ENCODE data around the gene IKZF3.

The IKZF3 gene

DNA sequence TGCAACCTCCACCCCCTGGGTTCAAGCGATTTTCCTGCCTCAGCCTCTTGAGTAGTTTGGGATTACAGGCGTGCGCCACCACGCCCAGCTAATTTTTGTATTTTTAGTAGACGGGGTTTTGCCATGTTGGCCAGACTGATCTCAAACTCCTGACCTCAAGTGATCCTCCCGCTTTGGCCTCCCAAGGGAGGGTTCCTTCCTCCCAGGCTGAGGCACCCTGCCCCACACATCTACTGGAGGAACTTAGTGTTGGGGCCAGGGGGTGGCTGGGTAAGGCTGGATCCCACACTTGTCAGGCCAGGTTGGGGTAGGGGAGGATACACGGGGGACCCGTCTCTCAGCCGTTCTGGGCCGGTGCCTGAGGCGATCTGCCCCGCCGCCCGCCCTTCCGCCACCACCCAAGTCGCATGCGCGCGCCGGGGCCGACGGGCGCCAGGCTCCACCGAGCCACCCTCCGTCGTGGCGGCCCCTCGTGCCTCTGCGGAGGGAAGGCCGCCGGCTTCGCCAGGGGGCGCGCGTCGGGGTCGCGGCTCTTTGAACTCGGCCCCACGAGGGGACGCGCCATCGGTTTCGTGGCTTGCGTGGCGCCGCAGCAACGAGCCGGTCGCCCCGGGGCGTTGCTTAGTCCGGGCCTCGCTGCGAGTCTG lies 110.5 kb downstream of the IKZF3 start:
- TF ChIP-seq GATA2 (IDR thresholded peaks at IDR 0.05; ENCODE audit: low read depth, low read length) (no peak), GATA3 (IDR thresholded peaks at IDR 0.05; ENCODE audit: low read depth, low read length) (no peak)

- TF ChIP-seq GATA2 (IDR thresholded peaks at IDR 0.05; ENCODE audit: low read depth, low read length) (no peak), GATA3 (IDR thresholded peaks at IDR 0.05; ENCODE audit: low read depth, low read length) (no peak)
These were observed 111.8 kb downstream of the IKZF3 start for GRCh38 chr17:39752241-39752881.

DNA sequence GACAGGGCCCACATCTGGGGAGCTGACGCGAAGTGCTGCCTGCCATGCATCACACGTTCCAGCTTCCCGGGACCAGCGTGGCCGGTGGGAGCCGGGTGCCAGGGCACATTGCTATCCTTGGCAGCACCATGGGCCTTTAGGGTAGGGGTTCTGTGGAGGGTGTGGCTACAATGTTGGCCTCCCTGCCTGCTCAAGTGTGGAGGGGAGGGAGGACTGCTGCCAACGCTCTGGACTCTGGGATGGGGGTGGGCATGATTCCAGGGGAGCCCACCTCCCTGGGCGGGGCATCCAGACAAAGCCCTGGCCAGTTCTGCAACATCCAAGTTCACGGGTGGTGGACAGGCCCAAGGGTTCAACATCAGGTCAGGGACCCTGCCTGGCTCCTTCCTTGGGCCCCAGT lies 112.5 kb downstream of the IKZF3 start:
- TF ChIP-seq GATA2 (IDR thresholded peaks at IDR 0.05; ENCODE audit: low read depth, low read length) (no peak), GATA3 (IDR thresholded peaks at IDR 0.05; ENCODE audit: low read depth, low read length) (no peak)

- TF ChIP-seq GATA3 (IDR thresholded peaks at IDR 0.05; ENCODE audit: low read depth, low read length) (no peak), GATA2 (IDR thresholded peaks at IDR 0.05; ENCODE audit: low read depth, low read length) (no peak)
These were observed 113.0 kb downstream of the IKZF3 start for GRCh38 chr17:39751016-39751543.

DNA sequence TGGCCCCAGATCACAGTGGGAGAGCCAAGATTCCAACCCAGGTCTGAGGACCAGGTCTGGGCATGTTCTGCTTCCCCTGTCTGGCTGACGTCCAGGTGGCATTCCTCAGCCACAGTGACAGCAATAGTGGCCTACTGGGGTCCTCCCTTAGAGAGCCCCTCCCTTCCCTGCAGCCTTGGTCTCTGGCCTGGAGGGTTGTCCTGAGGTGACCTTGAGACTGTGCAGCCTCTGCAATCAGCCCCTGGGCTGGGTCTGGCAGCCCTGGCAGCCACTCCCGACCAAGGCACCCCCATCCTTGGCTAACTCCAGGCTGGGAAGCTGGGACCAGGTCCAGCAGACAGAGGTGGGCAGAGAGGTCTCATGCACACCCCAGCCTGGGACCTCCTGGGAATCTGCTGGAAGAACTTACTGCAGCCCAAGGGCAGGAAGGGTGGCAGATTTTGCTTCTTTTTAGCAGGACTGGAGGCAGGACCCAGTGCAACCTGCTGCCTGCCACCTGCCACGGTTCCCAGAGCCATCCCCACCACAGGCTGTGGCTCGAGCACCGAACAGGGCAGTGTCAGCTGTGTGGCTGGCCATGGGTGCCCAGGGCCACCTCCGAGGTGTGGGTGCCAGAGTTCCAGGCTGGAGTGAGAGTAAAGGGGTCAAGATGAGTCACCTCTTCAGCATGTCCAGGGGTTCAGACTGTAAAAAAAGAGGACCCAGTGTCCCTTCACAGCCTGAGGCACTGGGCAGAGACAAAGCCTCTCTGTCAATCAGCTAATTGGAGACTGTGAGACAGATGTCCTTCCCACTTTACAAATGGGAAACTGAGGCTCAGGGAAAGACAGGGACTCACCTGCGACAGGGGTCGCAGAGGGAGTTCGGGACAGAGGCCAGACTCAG lies 113.7 kb downstream of the IKZF3 start:
- no peak for TF ChIP-seq GATA3 (IDR thresholded peaks at IDR 0.05; ENCODE audit: low read depth, low read length)
- no peak for TF ChIP-seq GATA2 (IDR thresholded peaks at IDR 0.05; ENCODE audit: low read depth, low read length)

DNA sequence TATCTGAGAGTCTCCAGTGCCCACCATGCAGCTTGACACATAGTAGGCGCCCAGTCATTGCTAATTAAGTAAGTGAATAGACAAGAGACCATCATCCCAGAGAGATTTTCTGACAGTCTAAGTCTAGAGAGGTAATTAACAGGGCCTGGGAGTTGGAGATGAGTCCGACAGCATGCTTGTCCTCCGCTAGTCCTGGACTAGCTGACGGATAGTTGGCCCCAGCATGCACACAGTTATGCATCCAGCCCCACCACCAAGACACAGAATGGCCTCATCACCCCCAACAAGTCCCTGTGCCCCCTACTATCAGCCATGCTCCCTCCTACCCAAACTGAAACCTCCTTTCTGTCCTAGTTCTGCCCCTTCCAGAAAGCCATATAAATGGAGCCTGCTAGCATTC lies 116.4 kb downstream of the IKZF3 start:
- TF ChIP-seq GATA2 (IDR thresholded peaks at IDR 0.05; ENCODE audit: low read depth, low read length) = no peak
- TF ChIP-seq GATA3 (IDR thresholded peaks at IDR 0.05; ENCODE audit: low read depth, low read length) = no peak

DNA sequence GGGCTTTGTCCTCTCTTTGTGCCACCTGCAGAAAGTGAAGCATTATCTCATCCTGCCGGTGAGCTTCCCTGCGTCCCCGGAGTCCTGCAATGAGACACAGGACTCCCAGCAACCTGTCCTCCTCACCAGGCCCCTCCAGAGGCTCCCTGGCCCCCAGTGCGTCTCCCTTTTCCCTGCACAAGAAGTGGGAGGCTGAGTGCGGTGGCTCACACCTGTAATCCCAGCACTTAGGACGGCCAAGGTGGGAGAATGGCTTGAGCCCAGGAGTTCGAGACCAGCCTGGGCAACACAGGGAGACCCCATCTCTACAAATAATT lies 118.0 kb downstream of the IKZF3 start:
- TF ChIP-seq GATA3 (IDR thresholded peaks at IDR 0.05; ENCODE audit: low read depth, low read length) (no peak), GATA2 (IDR thresholded peaks at IDR 0.05; ENCODE audit: low read depth, low read length) (no peak)

GRCh38 chr17:39745335-39746144 lies 118.6 kb downstream of the IKZF3 start:
- no peak for TF ChIP-seq GATA3 (IDR thresholded peaks at IDR 0.05; ENCODE audit: low read depth, low read length)
- TF ChIP-seq GATA2 (IDR thresholded peaks at IDR 0.05; ENCODE audit: low read depth, low read length) = no peak

DNA sequence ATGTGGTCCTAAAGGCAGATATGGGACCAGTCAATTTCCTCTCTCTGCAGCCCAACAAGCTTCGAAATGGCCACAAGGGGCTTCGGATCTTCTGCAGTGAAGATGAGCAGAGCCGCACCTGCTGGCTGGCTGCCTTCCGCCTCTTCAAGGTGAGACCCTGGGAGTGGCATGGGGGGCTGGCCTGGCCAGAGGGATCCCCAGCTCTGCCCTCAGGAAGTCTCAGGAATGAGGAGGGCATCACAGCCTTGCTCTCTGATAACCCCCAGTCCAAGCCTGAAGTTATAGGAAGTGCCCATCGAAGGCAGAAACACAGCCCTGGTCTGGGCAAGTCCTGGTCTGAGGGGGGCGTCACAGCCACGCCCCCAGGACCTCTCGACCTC lies 119.3 kb downstream of the IKZF3 start:
- TF ChIP-seq GATA3 (IDR thresholded peaks at IDR 0.05; ENCODE audit: low read depth, low read length) = no peak
- no peak for TF ChIP-seq GATA2 (IDR thresholded peaks at IDR 0.05; ENCODE audit: low read depth, low read length)

DNA sequence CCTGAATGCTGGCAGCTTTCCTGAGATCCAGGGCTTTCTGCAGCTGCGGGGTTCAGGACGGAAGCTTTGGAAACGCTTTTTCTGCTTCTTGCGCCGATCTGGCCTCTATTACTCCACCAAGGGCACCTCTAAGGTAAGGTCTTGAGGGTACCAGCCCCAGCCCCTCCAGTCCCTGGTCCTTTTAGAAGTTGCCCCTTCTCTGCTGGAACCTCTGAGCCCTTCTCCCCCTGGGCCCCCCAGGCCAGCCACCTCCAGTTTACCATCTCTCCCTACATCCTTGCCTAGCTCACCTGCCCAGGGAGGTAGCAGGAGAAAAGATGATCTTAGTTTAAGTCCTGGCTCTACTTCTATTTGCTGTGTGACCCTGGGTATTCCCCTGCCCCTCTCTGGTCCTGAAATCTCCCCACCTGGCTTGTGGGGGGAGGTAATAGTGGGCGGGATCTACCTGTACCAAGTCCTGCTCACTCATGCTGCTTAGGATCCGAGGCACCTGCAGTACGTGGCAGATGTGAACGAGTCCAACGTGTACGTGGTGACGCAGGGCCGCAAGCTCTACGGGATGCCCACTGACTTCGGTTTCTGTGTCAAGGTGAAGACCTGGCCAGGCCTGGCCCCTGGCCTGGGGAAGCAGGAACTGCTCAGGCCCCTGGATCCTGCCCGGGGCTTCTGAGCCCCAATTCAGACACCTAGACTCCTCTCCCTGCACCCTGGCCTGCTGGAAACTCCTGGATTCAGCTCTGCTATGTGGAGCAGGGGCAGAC lies 119.9 kb downstream of the IKZF3 start:
- TF ChIP-seq GATA2 (IDR thresholded peaks at IDR 0.05; ENCODE audit: low read depth, low read length) = no peak
- TF ChIP-seq GATA3 (IDR thresholded peaks at IDR 0.05; ENCODE audit: low read depth, low read length) = no peak

DNA sequence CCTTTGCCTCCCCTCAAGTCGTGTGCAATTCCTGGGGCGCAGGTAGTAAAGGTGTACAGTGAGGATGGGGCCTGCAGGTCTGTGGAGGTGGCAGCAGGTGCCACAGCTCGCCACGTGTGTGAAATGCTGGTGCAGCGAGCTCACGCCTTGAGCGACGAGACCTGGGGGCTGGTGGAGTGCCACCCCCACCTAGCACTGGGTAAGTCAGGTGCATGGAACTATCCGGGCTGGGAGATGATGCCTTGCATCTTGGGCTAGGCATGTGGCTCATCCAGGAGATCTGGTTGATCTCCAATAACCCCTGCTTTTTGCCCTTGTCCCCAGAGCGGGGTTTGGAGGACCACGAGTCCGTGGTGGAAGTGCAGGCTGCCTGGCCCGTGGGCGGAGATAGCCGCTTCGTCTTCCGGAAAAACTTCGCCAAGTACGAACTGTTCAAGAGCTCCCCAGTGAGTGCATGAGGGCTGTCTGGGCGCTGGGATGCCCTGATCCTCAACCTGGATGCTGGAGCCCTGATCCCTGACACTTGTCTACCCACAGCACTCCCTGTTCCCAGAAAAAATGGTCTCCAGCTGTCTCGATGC lies 121.2 kb downstream of the IKZF3 start:
- TF ChIP-seq GATA3 (IDR thresholded peaks at IDR 0.05; ENCODE audit: low read depth, low read length) (no peak), GATA2 (IDR thresholded peaks at IDR 0.05; ENCODE audit: low read depth, low read length) (no peak)

DNA sequence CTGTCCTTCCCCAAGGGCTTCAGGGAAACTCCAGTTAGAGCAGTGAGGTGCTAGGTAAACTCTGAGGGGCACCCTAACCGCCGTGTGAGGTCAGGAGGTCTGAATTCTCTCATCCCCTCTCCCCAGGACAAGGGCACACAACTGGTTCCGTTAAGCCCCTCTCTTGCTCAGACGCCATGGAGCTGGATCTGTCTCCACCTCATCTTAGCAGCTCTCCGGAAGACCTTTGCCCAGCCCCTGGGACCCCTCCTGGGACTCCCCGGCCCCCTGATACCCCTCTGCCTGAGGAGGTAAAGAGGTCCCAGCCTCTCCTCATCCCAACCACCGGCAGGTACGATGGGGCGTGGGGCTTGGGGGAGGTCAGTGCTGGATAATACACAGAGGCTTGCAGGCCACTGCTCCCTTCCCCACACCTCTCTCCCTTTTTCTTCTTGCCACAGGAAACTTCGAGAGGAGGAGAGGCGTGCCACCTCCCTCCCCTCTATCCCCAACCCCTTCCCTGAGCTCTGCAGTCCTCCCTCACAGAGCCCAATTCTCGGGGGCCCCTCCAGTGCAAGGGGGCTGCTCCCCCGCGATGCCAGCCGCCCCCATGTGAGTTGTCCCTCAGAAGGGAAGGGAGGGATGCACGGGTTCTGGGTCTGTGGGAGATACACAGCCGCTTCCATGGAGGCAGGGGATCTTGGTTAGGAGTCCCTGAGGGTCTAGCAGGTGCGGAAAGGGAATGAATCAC lies 121.8 kb downstream of the IKZF3 start:
- TF ChIP-seq GATA3 (IDR thresholded peaks at IDR 0.05; ENCODE audit: low read depth, low read length) (no peak), GATA2 (IDR thresholded peaks at IDR 0.05; ENCODE audit: low read depth, low read length) (no peak)
